Measurements from ENCODE around the gene NTN5.
A peak's percentile ranks its signal among the peaks of the same experiment; 100 is the strongest.

Gene NTN5

DNA sequence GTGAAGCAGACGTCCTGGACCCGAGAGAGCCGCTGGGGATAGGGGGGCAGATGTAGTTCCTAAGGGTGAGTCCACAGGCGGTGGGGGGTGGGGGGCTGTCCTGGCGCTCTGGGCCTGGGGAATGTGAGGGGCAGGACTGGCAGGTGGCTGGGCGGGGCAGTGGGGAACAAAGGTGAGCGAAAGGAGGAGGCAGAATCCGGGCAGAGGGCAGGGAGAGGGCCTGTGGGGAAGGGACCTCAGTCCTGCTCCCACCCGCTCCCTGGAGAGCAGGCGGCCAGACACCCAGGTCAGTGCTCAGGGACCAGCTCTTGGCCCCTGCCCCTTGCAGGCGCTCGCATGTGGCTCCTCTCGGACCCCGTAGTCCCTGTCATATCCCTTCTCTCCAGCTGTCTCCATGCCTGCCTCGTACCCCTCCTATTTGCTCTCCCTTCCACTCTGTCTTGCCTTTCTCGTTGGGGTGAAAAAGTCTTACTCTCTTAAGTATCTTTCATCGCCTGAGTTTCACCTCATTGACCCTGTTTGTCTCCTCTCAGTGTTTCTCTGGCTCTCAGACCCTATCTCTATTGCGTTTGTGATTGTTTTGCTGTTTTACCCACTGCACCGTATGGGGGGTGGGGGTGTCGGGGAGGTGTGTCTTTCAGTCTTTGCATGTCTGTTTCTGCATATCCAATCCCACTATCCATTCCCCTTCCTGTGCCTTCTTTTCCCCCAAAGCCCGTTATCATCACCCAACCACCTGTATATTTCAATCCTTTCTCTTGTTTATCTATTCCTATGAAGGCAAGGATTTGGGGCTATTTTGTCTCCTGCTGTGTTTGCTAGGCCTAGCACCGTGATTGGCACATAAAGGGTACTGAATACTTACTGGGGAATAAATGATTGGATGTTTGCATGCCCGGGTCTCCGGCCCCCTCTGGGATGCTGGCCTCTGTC lies 47.8 kb downstream of the NTN5 start:
- TF ChIP-seq, protein P1, sequence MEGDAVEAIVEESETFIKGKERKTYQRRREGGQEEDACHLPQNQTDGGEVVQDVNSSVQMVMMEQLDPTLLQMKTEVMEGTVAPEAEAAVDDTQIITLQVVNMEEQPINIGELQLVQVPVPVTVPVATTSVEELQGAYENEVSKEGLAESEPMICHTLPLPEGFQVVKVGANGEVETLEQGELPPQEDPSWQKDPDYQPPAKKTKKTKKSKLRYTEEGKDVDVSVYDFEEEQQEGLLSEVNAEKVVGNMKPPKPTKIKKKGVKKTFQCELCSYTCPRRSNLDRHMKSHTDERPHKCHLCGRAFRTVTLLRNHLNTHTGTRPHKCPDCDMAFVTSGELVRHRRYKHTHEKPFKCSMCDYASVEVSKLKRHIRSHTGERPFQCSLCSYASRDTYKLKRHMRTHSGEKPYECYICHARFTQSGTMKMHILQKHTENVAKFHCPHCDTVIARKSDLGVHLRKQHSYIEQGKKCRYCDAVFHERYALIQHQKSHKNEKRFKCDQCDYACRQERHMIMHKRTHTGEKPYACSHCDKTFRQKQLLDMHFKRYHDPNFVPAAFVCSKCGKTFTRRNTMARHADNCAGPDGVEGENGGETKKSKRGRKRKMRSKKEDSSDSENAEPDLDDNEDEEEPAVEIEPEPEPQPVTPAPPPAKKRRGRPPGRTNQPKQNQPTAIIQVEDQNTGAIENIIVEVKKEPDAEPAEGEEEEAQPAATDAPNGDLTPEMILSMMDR (IDR thresholded peaks at IDR 0.05; ENCODE audit: unreplicated experiment in 3 of 3): no peak
- peak overlapping the region; percentile 71 to 99 (median 76) for H3K27ac Mint-ChIP-seq

DNA sequence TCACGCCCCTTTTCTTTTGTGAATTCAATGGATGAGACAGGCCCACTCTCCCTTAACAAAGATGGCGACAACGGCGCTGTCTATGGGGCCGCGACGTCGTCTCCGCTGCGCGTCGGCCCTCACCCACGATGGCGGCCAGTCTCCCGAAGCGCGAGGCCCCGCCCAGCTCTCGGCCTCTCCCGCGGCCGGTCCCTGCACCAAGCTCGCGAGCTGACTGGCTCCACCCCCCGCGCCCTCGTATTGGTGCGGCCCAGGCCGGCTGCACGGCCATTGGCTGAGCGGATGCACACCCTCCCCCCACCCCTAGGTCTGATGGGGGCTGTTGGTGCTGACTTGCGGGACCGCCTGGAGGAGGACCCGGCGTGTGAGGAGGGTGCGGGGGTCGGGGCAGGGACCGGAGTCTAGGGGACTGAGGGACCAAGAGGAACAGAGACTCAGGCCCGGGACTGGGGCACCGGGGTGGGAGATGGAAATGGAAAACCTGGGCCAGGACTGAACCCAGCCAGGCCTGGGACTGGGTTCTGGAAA lies 48.7 kb downstream of the NTN5 start:
- H3K36me3 Mint-ChIP-seq (ENCODE audit: low read depth): no peaks in the 10 kb centered on the region
- H3K4me1 Mint-ChIP-seq: peaks cover 37% of the 10 kb centered on the region
- H3K4me3 Mint-ChIP-seq: peak overlapping the region; percentile 87 to 90 (median 88)
- H3K27ac Mint-ChIP-seq: peak overlapping the region; percentile 91 to 99 (median 99)
- H3K9me3 Mint-ChIP-seq: no peaks in the 10 kb centered on the region
- TF ChIP-seq, protein P1 (IDR thresholded peaks at IDR 0.05; ENCODE audit: unreplicated experiment in 3 of 3): no peak
- no peaks in the 10 kb centered on the region for H3K27me3 Mint-ChIP-seq (ENCODE audit: low read depth)

More for the DNA sequence above, 47.8 kb downstream of the NTN5 start:
- peak overlapping the region; percentile 87 to 90 (median 88) for H3K4me3 Mint-ChIP-seq
- H3K36me3 Mint-ChIP-seq (ENCODE audit: low read depth): no peaks in the 10 kb centered on the region
- H3K4me1 Mint-ChIP-seq: peaks cover 33% of the 10 kb centered on the region
- no peaks in the 10 kb centered on the region for H3K9me3 Mint-ChIP-seq
- no peaks in the 10 kb centered on the region for H3K27me3 Mint-ChIP-seq (ENCODE audit: low read depth)

DNA sequence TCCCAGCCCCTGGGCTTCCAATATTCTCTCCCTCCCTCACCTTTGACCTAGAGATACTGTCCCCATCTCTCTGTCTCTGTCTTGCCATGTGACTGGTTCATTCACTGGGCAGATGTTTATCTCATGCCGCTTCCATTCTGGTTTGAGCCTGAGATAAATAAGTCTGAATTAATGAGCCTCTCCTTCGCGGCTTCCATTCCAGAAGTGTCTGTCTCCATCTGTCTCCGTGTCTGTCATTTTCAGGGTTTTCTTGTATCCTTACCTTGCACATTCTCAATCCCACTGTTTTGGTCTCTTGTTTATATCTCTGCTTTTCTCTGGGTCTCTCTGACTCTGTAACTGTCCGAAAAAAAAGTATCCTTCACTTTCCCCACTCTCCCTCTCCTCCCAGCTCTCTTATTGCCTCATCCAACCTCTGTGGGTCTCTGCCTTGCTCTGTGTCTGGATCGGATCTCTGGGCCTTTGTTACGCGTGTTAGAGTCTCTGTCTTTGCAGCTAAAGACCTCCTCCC lies 49.2 kb downstream of the NTN5 start:
- Mint-ChIP-seq H3K27me3 (ENCODE audit: low read depth) (no peaks in the 10 kb centered on the region), H3K9me3 (no peaks in the 10 kb centered on the region), H3K36me3 (ENCODE audit: low read depth) (no peaks in the 10 kb centered on the region), H3K4me1 (peaks cover 39% of the 10 kb centered on the region), H3K27ac (peak overlapping the region; percentile 91 to 99 (median 99)), H3K4me3 (peak overlapping the region; percentile 87 to 90 (median 88))
- TF ChIP-seq, protein P1 (IDR thresholded peaks at IDR 0.05; ENCODE audit: unreplicated experiment in 3 of 3): no peak

DNA sequence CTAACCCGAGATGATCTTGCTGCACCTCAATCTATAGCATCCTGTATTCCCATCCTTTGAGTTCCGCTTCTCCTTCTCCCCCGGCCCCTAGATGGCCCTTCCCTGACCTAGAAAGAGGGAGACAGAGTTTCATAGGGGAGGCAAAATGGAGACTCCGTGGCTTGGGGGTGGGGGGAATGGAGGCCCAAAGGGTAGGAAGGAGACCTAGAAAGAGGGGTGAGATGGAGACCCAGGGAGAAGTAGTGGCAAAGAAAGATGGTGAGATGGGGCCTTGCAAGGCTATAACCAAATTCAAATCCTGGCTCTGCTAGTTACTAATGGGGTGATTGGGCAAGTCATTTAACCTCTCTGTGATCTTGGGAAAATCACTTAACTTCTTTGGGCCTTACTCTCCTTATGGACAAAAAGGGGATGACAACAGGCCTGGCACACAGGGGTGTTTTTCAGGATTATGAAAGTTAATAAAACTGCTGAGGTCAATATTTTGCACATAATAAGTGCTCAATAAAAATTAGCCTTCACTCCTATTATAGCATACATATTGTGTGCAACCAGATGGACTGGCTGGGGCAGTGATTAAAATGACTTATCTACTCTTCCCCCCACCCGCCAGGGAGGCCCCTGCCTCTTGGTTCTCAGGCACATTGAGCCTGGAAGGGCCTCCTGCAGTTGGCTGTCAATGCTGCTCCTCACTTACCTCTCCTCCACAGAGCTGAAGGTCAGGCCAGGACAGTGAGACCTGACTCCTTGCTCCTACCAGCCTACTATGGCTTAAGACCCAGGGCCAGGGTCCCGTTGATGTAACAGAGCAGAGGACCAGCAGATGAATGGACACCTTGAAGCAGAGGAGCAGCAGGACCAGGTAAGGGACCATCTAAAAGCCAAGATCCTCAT lies 52.9 kb downstream of the NTN5 start:
- no peaks in the 10 kb centered on the region for H3K27me3 Mint-ChIP-seq (ENCODE audit: low read depth)
- peaks cover 15% of the 10 kb centered on the region for H3K36me3 Mint-ChIP-seq (ENCODE audit: low read depth)
- no peaks in the 10 kb centered on the region for H3K9me3 Mint-ChIP-seq
- H3K4me3 Mint-ChIP-seq: peak overlapping the region; percentile 97 to 99 (median 99)
- peak overlapping the region; percentile 88 to 96 (median 96) for H3K27ac Mint-ChIP-seq
- peaks cover 54% of the 10 kb centered on the region for H3K4me1 Mint-ChIP-seq
- TF ChIP-seq, protein P1 (IDR thresholded peaks at IDR 0.05; ENCODE audit: unreplicated experiment in 3 of 3): no peak

DNA sequence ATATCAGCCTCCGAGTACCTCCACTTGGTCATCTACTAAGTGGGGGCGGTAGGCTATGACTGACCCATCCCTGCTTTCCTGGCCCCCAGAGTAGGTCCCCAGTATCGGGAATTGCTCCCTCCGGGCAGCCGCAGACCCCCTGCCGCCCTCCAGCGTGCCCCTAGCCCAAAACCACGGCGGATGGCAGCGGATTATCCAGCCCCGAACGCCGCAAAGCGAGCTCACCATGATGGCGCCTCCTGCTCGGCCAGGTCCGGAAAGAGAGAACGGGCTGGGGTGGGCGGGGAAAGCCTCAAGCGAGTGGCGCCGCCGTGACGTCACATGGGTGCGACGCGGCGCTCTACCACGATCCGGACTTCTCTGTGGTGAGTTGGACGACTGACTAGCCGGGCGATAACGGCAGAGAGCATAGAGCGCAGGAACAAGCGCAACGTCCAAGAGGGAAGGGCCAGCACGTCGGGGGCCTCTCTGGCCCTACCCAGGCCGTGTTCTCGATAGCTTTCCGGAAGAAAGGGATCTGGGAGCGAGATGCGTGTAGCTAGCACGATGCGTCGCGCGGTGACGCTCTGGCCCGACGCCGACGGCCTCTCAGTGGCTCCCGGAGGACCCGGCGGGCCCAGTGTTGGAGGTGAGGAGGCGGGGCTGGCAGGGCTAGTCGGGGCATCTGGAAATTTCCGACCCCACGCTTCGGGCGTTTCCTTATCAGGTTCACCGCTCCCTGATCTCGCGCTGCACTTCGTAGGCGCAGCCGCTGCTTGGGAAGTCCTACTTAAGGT lies 53.7 kb downstream of the NTN5 start, which contains the start of the genes RPL18 and SPHK2:
Gene RPL18, minus strand, starts transcription at position 263 of the 776 bp plus-strand sequence. Its CDS starts 35 bp downstream, at position 228.
Gene SPHK2, plus strand, starts transcription at position 591 of the 776 bp plus-strand sequence. CDS start 1,009 bp downstream, outside the sequence.
- Mint-ChIP-seq H3K4me3 (peak within 1 kb of the TSS; percentile 97 to 99 (median 99)), H3K27me3 (ENCODE audit: low read depth) (no peaks in the 10 kb centered on the region), H3K27ac (peak within 1 kb of the TSS; percentile 88 to 96 (median 96)), H3K36me3 (ENCODE audit: low read depth) (peaks cover 15% of the 10 kb centered on the region), H3K4me1 (peaks cover 52% of the 10 kb centered on the region), H3K9me3 (no peaks in the 10 kb centered on the region)
- TF ChIP-seq, protein P1 (IDR thresholded peaks at IDR 0.05; ENCODE audit: unreplicated experiment in 3 of 3): no peak

Data from nephron (organoid).